Measurements from ENCODE around the gene ICE1. TPM values are rescaled to one million over a fixed set of nuclear protein-coding genes. Genes with fewer than 3 reads are reported as not detected.

ICE1 gene
- total RNA-seq, 4 donors from 2014 or later = 19.8 to 51.9 (median 25.9) TPM

- WGBS, 2 donors (ENCODE audit: low coverage in 1 of 2) = 74% methylated on average over 3 to 8 of the region's 8 CpGs
- no peak for TF ChIP-seq POLR2A (IDR thresholded peaks at IDR 0.05)
- no peak for TF ChIP-seq CTCF (IDR thresholded peaks at IDR 0.05)
- no peaks in the 10 kb centered on the region for H3K36me3 ChIP-seq
- in situ Hi-C loops (cut with MboI; ENCODE audit: low pct_ligation_motif_present in 1 of 4, low pct_unique_long_range_greater_than_20kb in 1 of 4, low sequenced_read_pairs in 3 of 4) = no loop called here
- DNase-seq = no peak
- H3K9me3 ChIP-seq = no peaks in the 10 kb centered on the region
- no peaks in the 10 kb centered on the region for H3K27me3 ChIP-seq
- intact Hi-C loops (cut with DNase I; ENCODE audit: low total_unique reads) = no loop called here
- H3K27ac ChIP-seq = no peak overlapping the region
- no peak overlapping the region for H3K4me3 ChIP-seq
- no peaks in the 10 kb centered on the region for H3K4me1 ChIP-seq
These were observed 114.9 kb downstream of the ICE1 start for GRCh38 chr5:5537426-5537825.

- H3K27ac ChIP-seq = no peak overlapping the region
- no peak overlapping the region for H3K4me3 ChIP-seq
- DNase-seq = no peak
- H3K9me3 ChIP-seq = no peaks in the 10 kb centered on the region
- WGBS, 2 donors (ENCODE audit: low coverage in 1 of 2) = 58 to 100% methylated on average over 1 to 3 of the region's 3 CpGs
- intact Hi-C loops (cut with DNase I; ENCODE audit: low total_unique reads) (no loop called here), in situ Hi-C loops (cut with MboI; ENCODE audit: low pct_ligation_motif_present in 1 of 4, low pct_unique_long_range_greater_than_20kb in 1 of 4, low sequenced_read_pairs in 3 of 4) (no loop called here)
- no peaks in the 10 kb centered on the region for H3K36me3 ChIP-seq
- H3K4me1 ChIP-seq = no peaks in the 10 kb centered on the region
- TF ChIP-seq POLR2A (IDR thresholded peaks at IDR 0.05) = no peak
- H3K27me3 ChIP-seq = no peaks in the 10 kb centered on the region
These were observed 117.1 kb downstream of the ICE1 start for GRCh38 chr5:5539590-5539989.

All from transverse colon (tissue), 4 donors.